ENCODE data around the gene BAG2. TPM values are rescaled to one million over a fixed set of nuclear protein-coding genes. Genes with fewer than 3 reads are reported as not detected.

BAG2 gene
- total RNA-seq, 1 experiment from 2014 or later = 14.0 TPM

DNA sequence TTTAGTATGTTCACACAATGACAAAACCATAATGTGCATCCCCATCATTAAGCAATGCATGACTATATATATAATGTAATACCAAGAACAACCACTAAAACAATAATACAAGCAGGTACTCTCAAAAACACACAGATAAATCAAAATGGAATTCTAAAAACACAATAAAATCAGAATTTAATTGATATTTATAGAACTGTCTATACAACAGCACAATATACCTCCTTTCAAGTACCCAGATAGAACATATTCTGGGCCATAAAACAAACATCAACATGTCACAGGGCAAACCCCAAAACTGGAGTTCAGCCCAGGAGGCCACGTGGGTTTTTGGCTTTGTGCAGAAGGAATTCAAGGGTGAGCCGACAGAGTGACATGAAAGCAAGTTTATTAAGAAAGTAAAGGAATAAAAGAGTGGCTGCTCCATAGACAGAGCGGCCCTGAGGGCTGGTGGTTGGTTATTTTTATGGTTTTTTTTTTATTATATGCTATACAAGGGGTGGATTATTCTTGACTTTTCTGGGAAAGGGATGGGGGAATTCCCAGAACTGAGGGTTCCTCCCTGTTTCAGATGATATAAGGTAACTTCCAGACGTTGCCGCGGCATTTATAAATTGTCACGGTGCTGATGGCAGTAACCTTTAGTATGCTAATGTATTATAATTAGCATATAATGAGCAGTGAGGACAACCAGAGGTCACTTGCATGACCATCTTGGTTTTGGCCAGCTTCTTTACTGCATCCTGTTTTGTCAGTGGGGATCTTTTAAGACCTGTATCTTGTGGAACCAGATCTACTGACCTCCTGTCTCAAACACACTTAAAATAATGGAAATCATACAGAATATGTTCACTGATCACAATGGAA lies 44.3 kb downstream of the BAG2 start:
- no peak for ATAC-seq
- ChIA-PET CTCF (no interaction called here), POLR2A (interaction anchor here (0.7 kb wide), 1 partner anchor 26 kb away, joined by 7 read pairs; no protein-coding TSS in a partner anchor)
- Histone ChIP-seq H3K36me3 (ENCODE audit: control insufficient read depth, insufficient read depth, low read length) (no peaks in the 10 kb centered on the region; the same call in 1 of the 2 replicates), H3K27ac (ENCODE audit: low read length) (no peak overlapping the region), H3K4me3 (ENCODE audit: low read depth in 2 of 2, low read length in 2 of 2) (no peak overlapping the region), H3K9me3 (ENCODE audit: control insufficient read depth, insufficient read depth, low read depth, low read length) (no peaks in the 10 kb centered on the region), H3K4me1 (ENCODE audit: control insufficient read depth, insufficient read depth, low read length) (peaks cover 6% of the 10 kb centered on the region; the same call in 1 of the 2 replicates), H3K27me3 (ENCODE audit: control insufficient read depth, insufficient read depth, low read length) (no peaks in the 10 kb centered on the region)
- DNase-seq (ENCODE audit: low read depth, low spot score) = no peak
- TF ChIP-seq, protein P1, sequence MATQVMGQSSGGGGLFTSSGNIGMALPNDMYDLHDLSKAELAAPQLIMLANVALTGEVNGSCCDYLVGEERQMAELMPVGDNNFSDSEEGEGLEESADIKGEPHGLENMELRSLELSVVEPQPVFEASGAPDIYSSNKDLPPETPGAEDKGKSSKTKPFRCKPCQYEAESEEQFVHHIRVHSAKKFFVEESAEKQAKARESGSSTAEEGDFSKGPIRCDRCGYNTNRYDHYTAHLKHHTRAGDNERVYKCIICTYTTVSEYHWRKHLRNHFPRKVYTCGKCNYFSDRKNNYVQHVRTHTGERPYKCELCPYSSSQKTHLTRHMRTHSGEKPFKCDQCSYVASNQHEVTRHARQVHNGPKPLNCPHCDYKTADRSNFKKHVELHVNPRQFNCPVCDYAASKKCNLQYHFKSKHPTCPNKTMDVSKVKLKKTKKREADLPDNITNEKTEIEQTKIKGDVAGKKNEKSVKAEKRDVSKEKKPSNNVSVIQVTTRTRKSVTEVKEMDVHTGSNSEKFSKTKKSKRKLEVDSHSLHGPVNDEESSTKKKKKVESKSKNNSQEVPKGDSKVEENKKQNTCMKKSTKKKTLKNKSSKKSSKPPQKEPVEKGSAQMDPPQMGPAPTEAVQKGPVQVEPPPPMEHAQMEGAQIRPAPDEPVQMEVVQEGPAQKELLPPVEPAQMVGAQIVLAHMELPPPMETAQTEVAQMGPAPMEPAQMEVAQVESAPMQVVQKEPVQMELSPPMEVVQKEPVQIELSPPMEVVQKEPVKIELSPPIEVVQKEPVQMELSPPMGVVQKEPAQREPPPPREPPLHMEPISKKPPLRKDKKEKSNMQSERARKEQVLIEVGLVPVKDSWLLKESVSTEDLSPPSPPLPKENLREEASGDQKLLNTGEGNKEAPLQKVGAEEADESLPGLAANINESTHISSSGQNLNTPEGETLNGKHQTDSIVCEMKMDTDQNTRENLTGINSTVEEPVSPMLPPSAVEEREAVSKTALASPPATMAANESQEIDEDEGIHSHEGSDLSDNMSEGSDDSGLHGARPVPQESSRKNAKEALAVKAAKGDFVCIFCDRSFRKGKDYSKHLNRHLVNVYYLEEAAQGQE (IDR thresholded peaks at IDR 0.05; ENCODE audit: insufficient read depth in 1 of 2, low read depth in 2 of 2, low read length in 1 of 2) = no peak
- TF ChIP-seq, protein P2, sequence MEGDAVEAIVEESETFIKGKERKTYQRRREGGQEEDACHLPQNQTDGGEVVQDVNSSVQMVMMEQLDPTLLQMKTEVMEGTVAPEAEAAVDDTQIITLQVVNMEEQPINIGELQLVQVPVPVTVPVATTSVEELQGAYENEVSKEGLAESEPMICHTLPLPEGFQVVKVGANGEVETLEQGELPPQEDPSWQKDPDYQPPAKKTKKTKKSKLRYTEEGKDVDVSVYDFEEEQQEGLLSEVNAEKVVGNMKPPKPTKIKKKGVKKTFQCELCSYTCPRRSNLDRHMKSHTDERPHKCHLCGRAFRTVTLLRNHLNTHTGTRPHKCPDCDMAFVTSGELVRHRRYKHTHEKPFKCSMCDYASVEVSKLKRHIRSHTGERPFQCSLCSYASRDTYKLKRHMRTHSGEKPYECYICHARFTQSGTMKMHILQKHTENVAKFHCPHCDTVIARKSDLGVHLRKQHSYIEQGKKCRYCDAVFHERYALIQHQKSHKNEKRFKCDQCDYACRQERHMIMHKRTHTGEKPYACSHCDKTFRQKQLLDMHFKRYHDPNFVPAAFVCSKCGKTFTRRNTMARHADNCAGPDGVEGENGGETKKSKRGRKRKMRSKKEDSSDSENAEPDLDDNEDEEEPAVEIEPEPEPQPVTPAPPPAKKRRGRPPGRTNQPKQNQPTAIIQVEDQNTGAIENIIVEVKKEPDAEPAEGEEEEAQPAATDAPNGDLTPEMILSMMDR (IDR thresholded peaks at IDR 0.05) = peak; percentile 19; the same call in 1 of the 2 replicates
- no peak for TF ChIP-seq SIN3A (IDR thresholded peaks at IDR 0.05; ENCODE audit: borderline replicate concordance, insufficient read depth, low read depth, low read length)
- in situ Hi-C loops (cut with HindIII; ENCODE audit: low pct_unique_long_range_greater_than_20kb, low sequenced_read_pairs) (no loop called here), intact Hi-C loops (cut with micrococcal nuclease; ENCODE audit: unreplicated experiment) (no loop called here)
- BruUV-seq (replicated peaks) = no TSS peak

DNA sequence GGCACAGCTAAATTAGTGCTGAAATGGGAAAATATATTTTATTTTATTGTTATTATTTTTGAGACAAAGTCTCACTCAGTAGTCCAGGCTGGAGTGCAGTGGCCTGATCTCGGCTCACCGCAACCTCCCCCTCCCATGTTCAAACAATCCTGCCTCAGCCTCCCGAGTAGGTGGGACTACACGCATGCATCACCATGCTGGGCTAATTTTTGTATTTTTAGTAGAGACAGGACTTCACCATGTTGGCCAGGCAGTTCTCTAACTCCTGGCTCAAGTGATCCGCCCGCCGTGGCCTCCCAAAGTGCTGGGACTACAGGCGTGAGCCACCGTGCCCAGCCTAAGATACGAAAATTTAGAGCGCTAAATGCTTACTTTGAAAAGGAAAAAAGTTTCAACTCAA lies 45.1 kb downstream of the BAG2 start:
- in situ Hi-C loops (cut with HindIII; ENCODE audit: low pct_unique_long_range_greater_than_20kb, low sequenced_read_pairs) (no loop called here), intact Hi-C loops (cut with micrococcal nuclease; ENCODE audit: unreplicated experiment) (no loop called here)
- BruUV-seq (replicated peaks) = no TSS peak
- DNase-seq (ENCODE audit: low read depth, low spot score) (no peak), ATAC-seq (no peak)
- H3K27me3 ChIP-seq (ENCODE audit: control insufficient read depth, insufficient read depth, low read length) = no peaks in the 10 kb centered on the region
- CTCF ChIA-PET = no interaction called here
- no peaks in the 10 kb centered on the region for H3K9me3 ChIP-seq (ENCODE audit: control insufficient read depth, insufficient read depth, low read depth, low read length)
- TF ChIP-seq, protein P2 (IDR thresholded peaks at IDR 0.05) = no peak
- no peak overlapping the region for H3K27ac ChIP-seq (ENCODE audit: low read length)
- POLR2A ChIA-PET = interaction anchor here (0.6 to 0.7 kb wide), 3 partner anchors 11 to 35 kb away, joined by 4 to 18 read pairs (median 7); no protein-coding TSS in a partner anchor
- no peak overlapping the region for H3K4me3 ChIP-seq (ENCODE audit: low read depth in 2 of 2, low read length in 2 of 2)
- no peaks in the 10 kb centered on the region; the same call in 1 of the 2 replicates for H3K36me3 ChIP-seq (ENCODE audit: control insufficient read depth, insufficient read depth, low read length)
- H3K4me1 ChIP-seq (ENCODE audit: control insufficient read depth, insufficient read depth, low read length) = 0 out of 2 replicates have a peak, but pooled peaks cover 3% of the 10 kb centered on the region
